Liver (tissue), 9 donors: Measurements from ENCODE around the gene ZFAND2A. TPM values are rescaled to one million over a fixed set of nuclear protein-coding genes. Genes with fewer than 3 reads are reported as not detected.

Source experiments
- DNase-seq: peaks from one replicate; pipeline ENCODE4 v3.0.0-alpha.2; 2017; ENCODE audit warnings: low spot score
- H3K27ac ChIP-seq, 2 donors: one replicate each; pipeline ENCODE4 v1.7.0; 2013; ENCODE audit warnings: inconsistent platforms in 2 of 2, low read length in 2 of 2, control low read depth in 1 of 2, low read depth in 1 of 2, mild to moderate bottlenecking in 1 of 2
- H3K27me3 ChIP-seq, 4 donors: one replicate each; pipeline versions ENCODE4 v1.6.1 to v1.7.0; 2013; ENCODE audit warnings: low read length in 3 of 4, inconsistent platforms in 1 of 4, mild to moderate bottlenecking in 1 of 4, moderate library complexity in 1 of 4; ENCODE audit not compliant: control insufficient read depth in 4 of 4, insufficient read depth in 4 of 4
- H3K36me3 ChIP-seq, 4 donors: one replicate each; pipeline versions ENCODE4 v1.6.1 to v1.7.0; 2013; ENCODE audit warnings: low read length in 3 of 4, mild to moderate bottlenecking in 3 of 4, low read depth in 1 of 4, moderate library complexity in 1 of 4; ENCODE audit not compliant: control insufficient read depth in 4 of 4, insufficient read depth in 3 of 4
- H3K4me1 ChIP-seq, 4 donors: one replicate each; pipeline versions ENCODE4 v1.6.1 to v1.7.0; 2013; ENCODE audit warnings: low read length in 3 of 4, mild to moderate bottlenecking in 3 of 4, moderate library complexity in 1 of 4; ENCODE audit not compliant: control insufficient read depth in 4 of 4, insufficient read depth in 4 of 4
- H3K4me3 ChIP-seq, 3 donors: one replicate each; pipeline versions ENCODE4 v1.6.1 to v1.7.0; 2013; ENCODE audit warnings: low read length in 3 of 3, control low read depth in 1 of 3, low read depth in 1 of 3, mild to moderate bottlenecking in 1 of 3
- H3K9ac ChIP-seq, 2 donors: one replicate each; pipeline ENCODE4 v1.7.0; 2013; ENCODE audit warnings: low read length in 2 of 2, mild to moderate bottlenecking in 2 of 2, moderate library complexity in 2 of 2, control low read depth in 1 of 2, low read depth in 1 of 2
- H3K9me3 ChIP-seq, 4 donors: one replicate each; pipeline versions ENCODE4 v1.6.1 to v1.7.0; 2013; ENCODE audit warnings: low read length in 3 of 4; ENCODE audit not compliant: control insufficient read depth in 4 of 4
- ATF3 ChIP-seq: IDR thresholded peaks from 2 replicates; pipeline ENCODE4 v1.6.1; 2016; ENCODE audit warnings: antibody characterized with exemption
- CTCF ChIP-seq: fragments of 150-350 bp; IDR thresholded peaks from 2 replicates; pipeline ENCODE4 v1.5.1; 2017; ENCODE audit warnings: improper control_type of control experiment, low read depth, low read length; ENCODE audit not compliant: missing input control
- EGR1 ChIP-seq, 2 donors: IDR thresholded peaks; 2 replicates each; pipeline ENCODE4 v1.6.1; 2016 to 2018; ENCODE audit warnings: antibody characterized with exemption in 2 of 2, low read depth in 2 of 2
- FOXA2 ChIP-seq: IDR thresholded peaks from 2 replicates; pipeline ENCODE4 v1.6.1; 2016; ENCODE audit warnings: antibody characterized with exemption
- GABPA ChIP-seq, 2 donors: IDR thresholded peaks in 1 of 2; conservative IDR thresholded peaks in 1 of 2; 2 replicates each; pipeline ENCODE4 v1.6.1; 2016; ENCODE audit warnings: antibody characterized with exemption in 2 of 2, mild to moderate bottlenecking in 1 of 2, moderate library complexity in 1 of 2
- HNF4A ChIP-seq, 2 donors: conservative IDR thresholded peaks; 2 replicates each; pipeline ENCODE4 v1.6.1; 2016; ENCODE audit warnings: antibody characterized with exemption in 2 of 2, mild to moderate bottlenecking in 2 of 2
- HNF4G ChIP-seq: IDR thresholded peaks from 2 replicates; pipeline ENCODE4 v1.6.1; 2016; ENCODE audit warnings: antibody characterized with exemption
- JUND ChIP-seq, 2 donors: IDR thresholded peaks; 2 replicates each; pipeline ENCODE4 v1.6.1; 2016; ENCODE audit warnings: antibody characterized with exemption in 2 of 2
- NR2F2 ChIP-seq: IDR thresholded peaks from 2 replicates; pipeline ENCODE4 v1.6.1; 2016; ENCODE audit warnings: antibody characterized with exemption
- RXRA ChIP-seq, 2 donors: IDR thresholded peaks; 2 replicates each; pipeline ENCODE4 v1.6.1; 2017 to 2018; ENCODE audit warnings: antibody characterized with exemption in 2 of 2, mild to moderate bottlenecking in 1 of 2
- SP1 ChIP-seq: IDR thresholded peaks from 2 replicates; pipeline ENCODE4 v1.6.1; 2018; ENCODE audit warnings: antibody characterized with exemption, mild to moderate bottlenecking
- TAF1 ChIP-seq: conservative IDR thresholded peaks from 2 replicates; pipeline ENCODE4 v1.6.1; 2016; ENCODE audit warnings: antibody characterized with exemption, mild to moderate bottlenecking
- YY1 ChIP-seq: IDR thresholded peaks from 2 replicates; pipeline ENCODE4 v1.6.1; 2016; ENCODE audit warnings: antibody characterized with exemption, mild to moderate bottlenecking
- WGBS: extraction: QIAGEN DNeasy Blood & Tissue Kit; methylation state at CpG from one replicate; pipeline ENCODE4 v1.1.7; 2013; 5-methylcytosine and 5-hydroxymethylcytosine counted together
- polyA plus RNA-seq, 2 donors: library from polyadenylated mRNA; stranded (reverse) in 1 of 2; unstranded in 1 of 2; fragments of 200-250 nt in 1 of 2; fragments of >200 nt in 1 of 2; fragmentation: Nextera tagmentation in 1 of 2; extraction: Ambion mirVana in 1 of 2; gene quantifications; one replicate each; pipeline versions ENCODE4 v1.2.1 to v1.2.3, GENCODE V29; 2013 to 2015
- total RNA-seq, 2 donors: library from RNA; depleted of rRNA; stranded (reverse); fragments of >200 nt; gene quantifications; one replicate each; pipeline ENCODE4 v1.2.3, GENCODE V29; 2014
- TF ChIP-seq, protein P1 (sequence below): IDR thresholded peaks from 2 replicates; pipeline ENCODE4 v1.6.1; 2016; ENCODE audit warnings: antibody characterized with exemption, mild to moderate bottlenecking
- TF ChIP-seq, protein P2 (sequence below): IDR thresholded peaks from 2 replicates; pipeline ENCODE4 v1.6.1; 2016; ENCODE audit warnings: antibody characterized with exemption
- TF ChIP-seq, protein P3 (sequence below): IDR thresholded peaks from 2 replicates; pipeline ENCODE4 v1.6.1; 2016; ENCODE audit warnings: antibody characterized with exemption
- donor health status: healthy.
- donor health status: healthy.
- donor health status: healthy.
- donor health status: healthy.
- donor health status: healthy.

The ZFAND2A gene
- total and polyA plus RNA-seq, 4 donors = 12.5 to 53.3 (median 33.5) TPM

GRCh38 chr7:1108264-1108920 is 51.6 kb downstream of the ZFAND2A start:
- H3K4me1 ChIP-seq = peaks cover 0 to 7% (median 1%) of the 10 kb centered on the region in 4 donors
- no peaks in the 10 kb centered on the region for H3K9me3 ChIP-seq
- no peak for DNase-seq
- no peak overlapping the region for H3K9ac ChIP-seq
- no peaks in the 10 kb centered on the region for H3K27me3 ChIP-seq
- 90% methylated on average over 30 of the region's 30 CpGs for WGBS
- no peak overlapping the region for H3K4me3 ChIP-seq
- no peak overlapping the region for H3K27ac ChIP-seq
- TF ChIP-seq ATF3 = no peak
- TF ChIP-seq FOXA2 = no peak
- no peaks in the 10 kb centered on the region for H3K36me3 ChIP-seq

DNA sequence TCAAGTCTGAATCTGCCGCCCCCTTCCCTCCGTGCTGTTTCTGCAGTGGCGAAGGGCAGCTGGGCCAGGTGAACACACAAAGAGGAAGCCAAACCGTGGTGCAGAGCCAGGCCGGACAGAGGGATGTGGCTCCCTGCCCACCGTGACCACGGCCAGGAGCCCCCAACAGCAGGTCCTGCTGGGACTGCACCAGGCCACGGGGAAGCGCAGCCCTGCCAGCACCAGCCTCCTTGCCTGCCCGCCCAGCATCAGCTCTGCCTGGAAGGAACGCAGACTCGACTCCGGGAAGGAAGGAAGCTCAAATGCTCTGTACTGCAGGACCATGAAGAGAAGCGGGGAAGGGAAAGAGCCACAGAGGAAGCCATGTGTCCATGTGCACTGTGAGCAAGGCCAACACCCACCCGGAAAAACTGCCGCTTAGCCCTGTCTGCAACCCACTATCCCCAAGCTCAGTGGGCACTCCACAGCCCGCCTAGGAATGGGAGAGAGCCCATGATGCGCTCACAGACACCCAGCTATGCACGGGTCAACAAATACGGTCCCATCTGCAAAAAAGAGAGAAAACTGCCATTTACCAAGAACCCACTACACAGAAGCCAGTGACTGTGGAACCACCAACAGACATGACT is 53.1 kb downstream of the ZFAND2A start:
- Histone ChIP-seq H3K4me3 (no peak overlapping the region), H3K4me1 (peaks cover 9 to 21% (median 12%) of the 10 kb centered on the region in 4 donors), H3K27me3 (no peaks in the 10 kb centered on the region), H3K36me3 (no peaks in the 10 kb centered on the region), H3K9ac (no peak overlapping the region), H3K9me3 (no peaks in the 10 kb centered on the region), H3K27ac (no peak overlapping the region)
- DNase-seq = no peak
- WGBS = 79% methylated on average over 20 of the region's 20 CpGs
- TF ChIP-seq JUND (IDR thresholded peaks at IDR 0.05) = no peak
- TF ChIP-seq, protein P1, sequence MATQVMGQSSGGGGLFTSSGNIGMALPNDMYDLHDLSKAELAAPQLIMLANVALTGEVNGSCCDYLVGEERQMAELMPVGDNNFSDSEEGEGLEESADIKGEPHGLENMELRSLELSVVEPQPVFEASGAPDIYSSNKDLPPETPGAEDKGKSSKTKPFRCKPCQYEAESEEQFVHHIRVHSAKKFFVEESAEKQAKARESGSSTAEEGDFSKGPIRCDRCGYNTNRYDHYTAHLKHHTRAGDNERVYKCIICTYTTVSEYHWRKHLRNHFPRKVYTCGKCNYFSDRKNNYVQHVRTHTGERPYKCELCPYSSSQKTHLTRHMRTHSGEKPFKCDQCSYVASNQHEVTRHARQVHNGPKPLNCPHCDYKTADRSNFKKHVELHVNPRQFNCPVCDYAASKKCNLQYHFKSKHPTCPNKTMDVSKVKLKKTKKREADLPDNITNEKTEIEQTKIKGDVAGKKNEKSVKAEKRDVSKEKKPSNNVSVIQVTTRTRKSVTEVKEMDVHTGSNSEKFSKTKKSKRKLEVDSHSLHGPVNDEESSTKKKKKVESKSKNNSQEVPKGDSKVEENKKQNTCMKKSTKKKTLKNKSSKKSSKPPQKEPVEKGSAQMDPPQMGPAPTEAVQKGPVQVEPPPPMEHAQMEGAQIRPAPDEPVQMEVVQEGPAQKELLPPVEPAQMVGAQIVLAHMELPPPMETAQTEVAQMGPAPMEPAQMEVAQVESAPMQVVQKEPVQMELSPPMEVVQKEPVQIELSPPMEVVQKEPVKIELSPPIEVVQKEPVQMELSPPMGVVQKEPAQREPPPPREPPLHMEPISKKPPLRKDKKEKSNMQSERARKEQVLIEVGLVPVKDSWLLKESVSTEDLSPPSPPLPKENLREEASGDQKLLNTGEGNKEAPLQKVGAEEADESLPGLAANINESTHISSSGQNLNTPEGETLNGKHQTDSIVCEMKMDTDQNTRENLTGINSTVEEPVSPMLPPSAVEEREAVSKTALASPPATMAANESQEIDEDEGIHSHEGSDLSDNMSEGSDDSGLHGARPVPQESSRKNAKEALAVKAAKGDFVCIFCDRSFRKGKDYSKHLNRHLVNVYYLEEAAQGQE = no peak
- TF ChIP-seq RXRA (IDR thresholded peaks at IDR 0.05) = no peak
- no peak for TF ChIP-seq NR2F2
- TF ChIP-seq, protein P2, sequence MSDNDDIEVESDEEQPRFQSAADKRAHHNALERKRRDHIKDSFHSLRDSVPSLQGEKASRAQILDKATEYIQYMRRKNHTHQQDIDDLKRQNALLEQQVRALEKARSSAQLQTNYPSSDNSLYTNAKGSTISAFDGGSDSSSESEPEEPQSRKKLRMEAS = no peak
- no peak for TF ChIP-seq GABPA (IDR thresholded peaks at IDR 0.05 in 1 of 2, conservative IDR thresholded peaks at IDR 0.05 in 1 of 2)
- no peak for TF ChIP-seq TAF1
- TF ChIP-seq HNF4G = no peak
- TF ChIP-seq SP1 = no peak
- no peak for TF ChIP-seq ATF3
- no peak for TF ChIP-seq HNF4A (conservative IDR thresholded peaks at IDR 0.05)
- TF ChIP-seq YY1 = no peak
- TF ChIP-seq, protein P3, sequence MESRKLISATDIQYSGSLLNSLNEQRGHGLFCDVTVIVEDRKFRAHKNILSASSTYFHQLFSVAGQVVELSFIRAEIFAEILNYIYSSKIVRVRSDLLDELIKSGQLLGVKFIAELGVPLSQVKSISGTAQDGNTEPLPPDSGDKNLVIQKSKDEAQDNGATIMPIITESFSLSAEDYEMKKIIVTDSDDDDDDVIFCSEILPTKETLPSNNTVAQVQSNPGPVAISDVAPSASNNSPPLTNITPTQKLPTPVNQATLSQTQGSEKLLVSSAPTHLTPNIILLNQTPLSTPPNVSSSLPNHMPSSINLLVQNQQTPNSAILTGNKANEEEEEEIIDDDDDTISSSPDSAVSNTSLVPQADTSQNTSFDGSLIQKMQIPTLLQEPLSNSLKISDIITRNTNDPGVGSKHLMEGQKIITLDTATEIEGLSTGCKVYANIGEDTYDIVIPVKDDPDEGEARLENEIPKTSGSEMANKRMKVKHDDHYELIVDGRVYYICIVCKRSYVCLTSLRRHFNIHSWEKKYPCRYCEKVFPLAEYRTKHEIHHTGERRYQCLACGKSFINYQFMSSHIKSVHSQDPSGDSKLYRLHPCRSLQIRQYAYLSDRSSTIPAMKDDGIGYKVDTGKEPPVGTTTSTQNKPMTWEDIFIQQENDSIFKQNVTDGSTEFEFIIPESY = no peak
- TF ChIP-seq EGR1 (IDR thresholded peaks at IDR 0.05; ENCODE audit: low read depth in 2 of 2) = no peak
- TF ChIP-seq CTCF = no peak
- no peak for TF ChIP-seq FOXA2
